HEK293 (cell line): ENCODE measurements around the gene HHAT.

ENCODE experiments used
- CTCF ChIA-PET: fragments of 350-600 bp; formaldehyde crosslinking; extraction: SDS; loops from one replicate; lab custom pipeline; 2021; ENCODE audit warnings: antibody characterized with exemption; lab: Yijun Ruan, JAX
- POLR2A ChIA-PET: fragments of 300-600 bp; formaldehyde crosslinking; extraction: SDS; loops from one replicate; lab custom pipeline; 2020; ENCODE audit warnings: antibody characterized with exemption, inconsistent platforms; lab: Yijun Ruan, JAX
- H3K27ac ChIP-seq: fragments of 200-500 bp; sonication (Bioruptor generic); 2 replicates; pipeline ENCODE4 v1.5.1; 2014; ENCODE audit warnings: low read depth, low read length, control low read depth, inconsistent platforms; ENCODE audit errors: extremely low read depth
- H3K36me3 ChIP-seq, 2 experiments: fragments of 200-500 bp in 1 of 2; sonication (Bioruptor generic) in 1 of 2; 1 replicate in 1 of 2; 2 replicates in 1 of 2; pipeline ENCODE4 v1.5.1; 2014 to 2017; ENCODE audit warnings: inconsistent platforms in 2 of 2, low read length in 2 of 2; ENCODE audit not compliant: control insufficient read depth in 2 of 2, insufficient read depth in 1 of 2
- H3K4me1 ChIP-seq: fragments of 200-500 bp; sonication (Bioruptor generic); 2 replicates; pipeline ENCODE4 v1.5.1; 2014; ENCODE audit warnings: mild to moderate bottlenecking, low read length, inconsistent platforms; ENCODE audit not compliant: control insufficient read depth, insufficient read depth
- H3K4me3 ChIP-seq: 2 replicates; pipeline ENCODE4 v1.5.1; 2011; ENCODE audit warnings: low read depth, mild to moderate bottlenecking, control low read depth, low read length, moderate library complexity
- H3K9me3 ChIP-seq: fragments of 200-500 bp; sonication (Bioruptor generic); 2 replicates; pipeline ENCODE4 v1.5.1; 2014; ENCODE audit warnings: low read depth, low read length, inconsistent platforms; ENCODE audit not compliant: control insufficient read depth, insufficient read depth
- BCL11B ChIP-seq: fragments of 450-650 bp; formaldehyde crosslinking; IDR thresholded peaks from 2 replicates; pipeline ENCODE4 v1.5.1; 2016; ENCODE audit warnings: low read depth, missing biosample characterization, missing genetic modification characterization
- BCL6B ChIP-seq: fragments of 450-650 bp; formaldehyde crosslinking; IDR thresholded peaks from 2 replicates; pipeline ENCODE4 v1.5.1; 2017; ENCODE audit warnings: missing biosample characterization, missing genetic modification characterization
- RBAK ChIP-seq: fragments of 450-650 bp; formaldehyde crosslinking; IDR thresholded peaks from 2 replicates; pipeline ENCODE4 v1.5.1; 2016; ENCODE audit warnings: missing biosample characterization, missing genetic modification characterization
- SCRT1 ChIP-seq: fragments of 450-650 bp; formaldehyde crosslinking; IDR thresholded peaks from 2 replicates; pipeline ENCODE4 v1.5.1; 2016; ENCODE audit warnings: missing biosample characterization, missing genetic modification characterization, borderline replicate concordance
- SP2 ChIP-seq: fragments of 450-650 bp; formaldehyde crosslinking; IDR thresholded peaks from 2 replicates; pipeline ENCODE4 v1.5.1; 2016; ENCODE audit warnings: missing biosample characterization, missing genetic modification characterization
- WT1 ChIP-seq: fragments of 450-650 bp; formaldehyde crosslinking; IDR thresholded peaks from 2 replicates; pipeline ENCODE4 v1.5.1; 2016; ENCODE audit warnings: missing biosample characterization, missing genetic modification characterization
- YY2 ChIP-seq: fragments of 450-650 bp; formaldehyde crosslinking; IDR thresholded peaks from 2 replicates; pipeline ENCODE4 v1.5.1; 2016; ENCODE audit warnings: missing biosample characterization, missing genetic modification characterization
- ZBTB1 ChIP-seq: fragments of 450-650 bp; formaldehyde crosslinking; IDR thresholded peaks from 2 replicates; pipeline ENCODE4 v1.5.1; 2016; ENCODE audit warnings: missing biosample characterization, missing genetic modification characterization
- ZBTB17 ChIP-seq: fragments of 450-650 bp; formaldehyde crosslinking; IDR thresholded peaks from 2 replicates; pipeline ENCODE4 v1.5.1; 2016; ENCODE audit warnings: missing biosample characterization, missing genetic modification characterization
- ZIC2 ChIP-seq: fragments of 450-650 bp; formaldehyde crosslinking; IDR thresholded peaks from 2 replicates; pipeline ENCODE4 v1.5.1; 2016; ENCODE audit warnings: missing biosample characterization, missing genetic modification characterization
- ZNF121 ChIP-seq: fragments of 450-650 bp; formaldehyde crosslinking; IDR thresholded peaks from 2 replicates; pipeline ENCODE4 v1.5.1; 2016; ENCODE audit warnings: missing biosample characterization, missing genetic modification characterization
- ZNF140 ChIP-seq: fragments of 450-650 bp; formaldehyde crosslinking; IDR thresholded peaks from 2 replicates; pipeline ENCODE4 v1.5.1; 2016; ENCODE audit warnings: missing biosample characterization, missing genetic modification characterization
- ZNF16 ChIP-seq: fragments of 450-650 bp; formaldehyde crosslinking; IDR thresholded peaks from 2 replicates; pipeline ENCODE4 v1.5.1; 2016; ENCODE audit warnings: low read depth, missing biosample characterization, missing genetic modification characterization
- ZNF426 ChIP-seq: fragments of 450-650 bp; formaldehyde crosslinking; IDR thresholded peaks from 2 replicates; pipeline ENCODE4 v1.5.1; 2017; ENCODE audit warnings: missing biosample characterization, missing genetic modification characterization, mild to moderate bottlenecking, inconsistent platforms, moderate library complexity
- ZNF530 ChIP-seq: fragments of 450-650 bp; formaldehyde crosslinking; IDR thresholded peaks from 2 replicates; pipeline ENCODE4 v1.5.1; 2016; ENCODE audit warnings: low read depth, missing biosample characterization, missing genetic modification characterization
- ZNF549 ChIP-seq: fragments of 450-650 bp; IDR thresholded peaks from 2 replicates; pipeline ENCODE4 v1.5.1; 2018; ENCODE audit warnings: missing biosample characterization, missing genetic modification characterization, mild to moderate bottlenecking, inconsistent platforms, moderate library complexity
- ZNF596 ChIP-seq: fragments of 450-650 bp; IDR thresholded peaks from 2 replicates; pipeline ENCODE4 v1.5.0; 2018; ENCODE audit warnings: missing biosample characterization, mild to moderate bottlenecking, missing genetic modification characterization, moderate library complexity
- ZNF610 ChIP-seq: fragments of 450-650 bp; formaldehyde crosslinking; IDR thresholded peaks from 2 replicates; pipeline ENCODE4 v1.5.1; 2016; ENCODE audit warnings: missing biosample characterization, missing genetic modification characterization, borderline replicate concordance
- ZNF645 ChIP-seq: fragments of 450-650 bp; formaldehyde crosslinking; IDR thresholded peaks from 2 replicates; pipeline ENCODE4; 2016; ENCODE audit warnings: missing biosample characterization, missing genetic modification characterization
- ZNF654 ChIP-seq: fragments of 450-650 bp; formaldehyde crosslinking; IDR thresholded peaks from 2 replicates; pipeline ENCODE4 v1.5.1; 2016; ENCODE audit warnings: low read depth, missing biosample characterization, missing genetic modification characterization
- ZNF707 ChIP-seq: fragments of 450-650 bp; formaldehyde crosslinking; IDR thresholded peaks from 2 replicates; pipeline ENCODE4 v1.5.1; 2016; ENCODE audit warnings: missing biosample characterization, missing genetic modification characterization
- ZNF837 ChIP-seq: fragments of 450-650 bp; formaldehyde crosslinking; IDR thresholded peaks from 2 replicates; pipeline ENCODE4 v1.5.1; 2016; ENCODE audit warnings: missing biosample characterization, missing genetic modification characterization
- TF ChIP-seq, protein P1 (sequence below): fragments of 450-650 bp; formaldehyde crosslinking; IDR thresholded peaks from 2 replicates; pipeline ENCODE4 v1.5.1; 2016; ENCODE audit warnings: missing biosample characterization, missing genetic modification characterization
- TF ChIP-seq, protein P2 (sequence below): fragments of 450-650 bp; formaldehyde crosslinking; IDR thresholded peaks from 2 replicates; pipeline ENCODE4 v1.5.1; 2016; ENCODE audit warnings: missing biosample characterization, missing genetic modification characterization, borderline replicate concordance
- TF ChIP-seq, protein P3 (sequence below): fragments of 450-650 bp; formaldehyde crosslinking; conservative IDR thresholded peaks from 2 replicates; pipeline ENCODE4 v1.5.1; 2016; ENCODE audit warnings: low read depth, missing biosample characterization, missing genetic modification characterization

HHAT gene

GRCh38 chr1:210600421-210601159, 271.9 kb downstream of the HHAT start:
- Histone ChIP-seq H3K4me3 (no peak overlapping the region), H3K27ac (no peak overlapping the region), H3K9me3 (no peaks in the 10 kb centered on the region), H3K4me1 (no peaks in the 10 kb centered on the region; the same call in 1 of the 2 replicates), H3K36me3 (no peaks in the 10 kb centered on the region)
- no peak for TF ChIP-seq ZNF121 (tag by site-specific recombination)
- TF ChIP-seq ZNF140 (tag by site-specific recombination), result no peak
- TF ChIP-seq ZNF530 (tag by site-specific recombination), result no peak
- TF ChIP-seq SP2, result no peak
- TF ChIP-seq, protein P1, sequence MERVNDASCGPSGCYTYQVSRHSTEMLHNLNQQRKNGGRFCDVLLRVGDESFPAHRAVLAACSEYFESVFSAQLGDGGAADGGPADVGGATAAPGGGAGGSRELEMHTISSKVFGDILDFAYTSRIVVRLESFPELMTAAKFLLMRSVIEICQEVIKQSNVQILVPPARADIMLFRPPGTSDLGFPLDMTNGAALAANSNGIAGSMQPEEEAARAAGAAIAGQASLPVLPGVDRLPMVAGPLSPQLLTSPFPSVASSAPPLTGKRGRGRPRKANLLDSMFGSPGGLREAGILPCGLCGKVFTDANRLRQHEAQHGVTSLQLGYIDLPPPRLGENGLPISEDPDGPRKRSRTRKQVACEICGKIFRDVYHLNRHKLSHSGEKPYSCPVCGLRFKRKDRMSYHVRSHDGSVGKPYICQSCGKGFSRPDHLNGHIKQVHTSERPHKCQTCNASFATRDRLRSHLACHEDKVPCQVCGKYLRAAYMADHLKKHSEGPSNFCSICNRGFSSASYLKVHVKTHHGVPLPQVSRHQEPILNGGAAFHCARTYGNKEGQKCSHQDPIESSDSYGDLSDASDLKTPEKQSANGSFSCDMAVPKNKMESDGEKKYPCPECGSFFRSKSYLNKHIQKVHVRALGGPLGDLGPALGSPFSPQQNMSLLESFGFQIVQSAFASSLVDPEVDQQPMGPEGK, result no peak
- no peak for TF ChIP-seq BCL11B (tag by site-specific recombination)
- TF ChIP-seq, protein P2, sequence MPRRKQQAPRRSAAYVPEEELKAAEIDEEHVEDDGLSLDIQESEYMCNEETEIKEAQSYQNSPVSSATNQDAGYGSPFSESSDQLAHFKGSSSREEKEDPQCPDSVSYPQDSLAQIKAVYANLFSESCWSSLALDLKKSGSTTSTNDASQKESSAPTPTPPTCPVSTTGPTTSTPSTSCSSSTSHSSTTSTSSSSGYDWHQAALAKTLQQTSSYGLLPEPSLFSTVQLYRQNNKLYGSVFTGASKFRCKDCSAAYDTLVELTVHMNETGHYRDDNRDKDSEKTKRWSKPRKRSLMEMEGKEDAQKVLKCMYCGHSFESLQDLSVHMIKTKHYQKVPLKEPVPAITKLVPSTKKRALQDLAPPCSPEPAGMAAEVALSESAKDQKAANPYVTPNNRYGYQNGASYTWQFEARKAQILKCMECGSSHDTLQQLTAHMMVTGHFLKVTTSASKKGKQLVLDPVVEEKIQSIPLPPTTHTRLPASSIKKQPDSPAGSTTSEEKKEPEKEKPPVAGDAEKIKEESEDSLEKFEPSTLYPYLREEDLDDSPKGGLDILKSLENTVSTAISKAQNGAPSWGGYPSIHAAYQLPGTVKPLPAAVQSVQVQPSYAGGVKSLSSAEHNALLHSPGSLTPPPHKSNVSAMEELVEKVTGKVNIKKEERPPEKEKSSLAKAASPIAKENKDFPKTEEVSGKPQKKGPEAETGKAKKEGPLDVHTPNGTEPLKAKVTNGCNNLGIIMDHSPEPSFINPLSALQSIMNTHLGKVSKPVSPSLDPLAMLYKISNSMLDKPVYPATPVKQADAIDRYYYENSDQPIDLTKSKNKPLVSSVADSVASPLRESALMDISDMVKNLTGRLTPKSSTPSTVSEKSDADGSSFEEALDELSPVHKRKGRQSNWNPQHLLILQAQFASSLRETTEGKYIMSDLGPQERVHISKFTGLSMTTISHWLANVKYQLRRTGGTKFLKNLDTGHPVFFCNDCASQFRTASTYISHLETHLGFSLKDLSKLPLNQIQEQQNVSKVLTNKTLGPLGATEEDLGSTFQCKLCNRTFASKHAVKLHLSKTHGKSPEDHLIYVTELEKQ (tag by site-specific recombination), result no peak
- TF ChIP-seq WT1 (tag by site-specific recombination), result no peak
- no peak for TF ChIP-seq ZNF426
- TF ChIP-seq ZNF596 (tag by site-specific recombination), result no peak
- TF ChIP-seq ZNF837, result no peak
- TF ChIP-seq YY2 (tag by site-specific recombination), result no peak
- TF ChIP-seq, protein P3, sequence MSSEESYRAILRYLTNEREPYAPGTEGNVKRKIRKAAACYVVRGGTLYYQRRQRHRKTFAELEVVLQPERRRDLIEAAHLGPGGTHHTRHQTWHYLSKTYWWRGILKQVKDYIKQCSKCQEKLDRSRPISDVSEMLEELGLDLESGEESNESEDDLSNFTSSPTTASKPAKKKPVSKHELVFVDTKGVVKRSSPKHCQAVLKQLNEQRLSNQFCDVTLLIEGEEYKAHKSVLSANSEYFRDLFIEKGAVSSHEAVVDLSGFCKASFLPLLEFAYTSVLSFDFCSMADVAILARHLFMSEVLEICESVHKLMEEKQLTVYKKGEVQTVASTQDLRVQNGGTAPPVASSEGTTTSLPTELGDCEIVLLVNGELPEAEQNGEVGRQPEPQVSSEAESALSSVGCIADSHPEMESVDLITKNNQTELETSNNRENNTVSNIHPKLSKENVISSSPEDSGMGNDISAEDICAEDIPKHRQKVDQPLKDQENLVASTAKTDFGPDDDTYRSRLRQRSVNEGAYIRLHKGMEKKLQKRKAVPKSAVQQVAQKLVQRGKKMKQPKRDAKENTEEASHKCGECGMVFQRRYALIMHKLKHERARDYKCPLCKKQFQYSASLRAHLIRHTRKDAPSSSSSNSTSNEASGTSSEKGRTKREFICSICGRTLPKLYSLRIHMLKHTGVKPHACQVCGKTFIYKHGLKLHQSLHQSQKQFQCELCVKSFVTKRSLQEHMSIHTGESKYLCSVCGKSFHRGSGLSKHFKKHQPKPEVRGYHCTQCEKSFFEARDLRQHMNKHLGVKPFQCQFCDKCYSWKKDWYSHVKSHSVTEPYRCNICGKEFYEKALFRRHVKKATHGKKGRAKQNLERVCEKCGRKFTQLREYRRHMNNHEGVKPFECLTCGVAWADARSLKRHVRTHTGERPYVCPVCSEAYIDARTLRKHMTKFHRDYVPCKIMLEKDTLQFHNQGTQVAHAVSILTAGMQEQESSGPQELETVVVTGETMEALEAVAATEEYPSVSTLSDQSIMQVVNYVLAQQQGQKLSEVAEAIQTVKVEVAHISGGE, result no peak
- no peak for TF ChIP-seq ZNF645
- no peak for TF ChIP-seq ZNF654 (tag by site-specific recombination)
- ChIA-PET CTCF (no interaction called here), POLR2A (no interaction called here)

DNA sequence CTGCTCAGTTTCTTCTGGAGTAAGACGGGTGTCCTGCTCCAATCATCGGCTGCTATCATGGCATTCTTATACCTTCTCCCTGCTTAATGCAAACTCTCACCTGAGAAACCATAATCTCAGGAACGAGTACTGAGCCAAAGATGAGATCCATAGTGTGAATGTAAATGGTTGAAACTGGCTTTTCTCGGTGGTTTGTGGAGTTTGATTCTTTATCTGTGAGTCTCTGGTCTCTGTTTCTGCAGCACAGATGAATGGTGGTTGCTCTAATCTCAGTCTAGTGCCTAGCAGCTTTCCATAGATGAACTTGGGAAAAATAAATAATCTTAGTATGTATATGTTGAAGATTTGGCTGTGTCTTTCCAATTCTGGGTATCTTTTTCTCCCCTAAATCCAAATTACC, 274.4 kb downstream of the HHAT start:
- Histone ChIP-seq H3K4me3 (no peak overlapping the region), H3K9me3 (no peaks in the 10 kb centered on the region), H3K27ac (no peak overlapping the region), H3K36me3 (no peaks in the 10 kb centered on the region), H3K4me1 (no peaks in the 10 kb centered on the region; the same call in 1 of the 2 replicates)
- POLR2A ChIA-PET, result no interaction called here
- CTCF ChIA-PET, result no interaction called here
- TF ChIP-seq ZNF610, result no peak
- no peak for TF ChIP-seq SCRT1 (tag by site-specific recombination)
- no peak for TF ChIP-seq ZBTB17
- TF ChIP-seq ZIC2 (tag by site-specific recombination), result no peak
- TF ChIP-seq ZNF549, result no peak
- no peak for TF ChIP-seq ZNF707 (tag by site-specific recombination)
- no peak for TF ChIP-seq BCL6B (tag by site-specific recombination)
- no peak for TF ChIP-seq RBAK (tag by site-specific recombination)
- no peak for TF ChIP-seq ZBTB1 (tag by site-specific recombination)
- TF ChIP-seq ZNF16, result no peak
